HG03565 (cell line): ENCODE measurements around the gene PKHD1.

Source experiments
- ATAC-seq: cut with Tn5 transposase; IDR thresholded peaks from one replicate; pipeline ENCODE4 v1.9.1; 2021; ENCODE audit warnings: mild to moderate bottlenecking, moderate library complexity; ENCODE audit not compliant: unreplicated experiment

The PKHD1 gene

GRCh38 chr6:52046456-52046855 is 41.0 kb downstream of the PKHD1 start:
- ATAC-seq, result no peak

GRCh38 chr6:52045481-52045880 is 41.9 kb downstream of the PKHD1 start:
- ATAC-seq, result no peak

- ATAC-seq, result no peak
Measured at GRCh38 chr6:52045033-52045432, 42.4 kb downstream of the PKHD1 start.

GRCh38 chr6:52042141-52042885 is 45.1 kb downstream of the PKHD1 start:
- ATAC-seq, result no peak

GRCh38 chr6:52041134-52041533 is 46.3 kb downstream of the PKHD1 start:
- no peak for ATAC-seq

GRCh38 chr6:52027699-52028098 is 59.7 kb downstream of the PKHD1 start:
- no peak for ATAC-seq

- ATAC-seq, result no peak
Measured at GRCh38 chr6:52024451-52025068, 62.9 kb downstream of the PKHD1 start.

DNA sequence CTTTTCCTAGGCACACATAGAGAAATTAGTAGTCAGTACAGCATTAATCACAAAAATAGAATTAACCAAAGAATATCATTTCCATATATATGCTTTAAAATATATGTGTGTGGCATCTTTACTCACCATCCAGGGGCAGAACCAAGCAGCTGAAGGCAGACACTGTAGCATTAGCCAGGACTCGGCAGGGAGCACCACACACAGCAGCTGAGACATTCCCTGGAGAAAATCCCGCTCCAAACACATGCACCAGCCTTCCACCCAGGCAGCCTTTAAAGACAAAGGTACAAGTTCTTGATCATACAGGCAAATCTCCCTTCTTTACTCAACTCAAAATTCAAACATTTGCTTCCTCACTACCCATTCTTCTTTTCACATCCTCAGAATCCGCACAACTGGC is 64.7 kb downstream of the PKHD1 start:
- ATAC-seq, result no peak

GRCh38 chr6:52020945-52021570 is 66.4 kb downstream of the PKHD1 start:
- no peak for ATAC-seq

GRCh38 chr6:52019881-52020280 is 67.5 kb downstream of the PKHD1 start:
- no peak for ATAC-seq

DNA sequence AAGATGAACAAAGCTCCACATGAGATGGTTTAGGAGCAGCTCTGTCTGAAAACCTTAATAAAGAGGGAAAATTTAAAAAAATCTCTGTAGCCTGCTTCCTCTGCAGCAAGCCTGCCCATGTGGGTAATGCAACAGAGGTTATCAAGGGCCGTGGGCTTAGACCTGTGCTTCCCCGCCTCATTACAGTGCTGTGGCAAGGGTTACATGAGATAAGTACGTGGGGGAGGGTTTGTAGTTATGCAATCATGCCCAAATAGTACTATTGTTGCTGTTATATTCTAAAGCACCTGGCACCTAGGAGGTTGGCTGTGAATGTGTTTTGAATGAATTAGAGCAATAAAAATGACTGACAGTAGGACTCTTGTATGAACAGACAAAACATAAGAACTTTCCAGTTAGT is 68.3 kb downstream of the PKHD1 start:
- no peak for ATAC-seq

GRCh38 chr6:52016915-52017748 is 70.3 kb downstream of the PKHD1 start:
- peak; percentile 53 for ATAC-seq

DNA sequence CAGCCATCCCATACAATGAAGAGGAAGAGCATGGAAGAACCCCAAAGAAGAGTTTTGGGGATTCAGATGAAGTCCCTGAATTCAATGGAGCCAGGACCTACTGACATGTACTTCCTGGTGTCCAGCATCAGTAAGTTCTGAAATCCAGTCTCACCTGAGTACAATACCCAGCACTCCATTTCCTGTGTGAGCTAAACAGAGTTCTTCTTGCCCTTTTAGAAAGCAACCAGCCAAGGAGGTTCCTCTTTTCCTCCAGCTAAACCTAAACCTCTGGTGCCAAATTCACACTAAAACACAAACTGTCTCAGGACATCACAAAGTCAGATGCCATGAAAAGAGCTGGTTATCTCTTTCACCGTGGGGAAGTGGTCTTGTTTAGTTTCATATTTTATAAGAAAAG is 71.5 kb downstream of the PKHD1 start:
- no peak for ATAC-seq

DNA sequence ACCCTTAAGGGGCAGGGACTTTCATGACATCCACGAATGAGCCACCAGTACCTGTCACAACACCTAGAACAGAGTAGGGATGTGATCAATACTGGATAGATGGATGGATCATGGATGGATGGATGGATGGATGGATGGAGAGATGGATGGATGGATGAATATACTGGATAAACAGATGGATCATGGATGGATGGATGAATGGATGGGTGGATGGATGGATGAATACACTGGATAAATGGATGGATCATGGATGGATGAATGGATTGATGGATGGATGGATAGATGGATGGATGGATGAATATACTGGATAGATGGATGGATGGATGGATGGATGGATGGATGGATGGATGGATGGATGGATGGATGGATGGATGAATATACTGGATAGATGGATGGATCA is 73.0 kb downstream of the PKHD1 start:
- no peak for ATAC-seq

DNA sequence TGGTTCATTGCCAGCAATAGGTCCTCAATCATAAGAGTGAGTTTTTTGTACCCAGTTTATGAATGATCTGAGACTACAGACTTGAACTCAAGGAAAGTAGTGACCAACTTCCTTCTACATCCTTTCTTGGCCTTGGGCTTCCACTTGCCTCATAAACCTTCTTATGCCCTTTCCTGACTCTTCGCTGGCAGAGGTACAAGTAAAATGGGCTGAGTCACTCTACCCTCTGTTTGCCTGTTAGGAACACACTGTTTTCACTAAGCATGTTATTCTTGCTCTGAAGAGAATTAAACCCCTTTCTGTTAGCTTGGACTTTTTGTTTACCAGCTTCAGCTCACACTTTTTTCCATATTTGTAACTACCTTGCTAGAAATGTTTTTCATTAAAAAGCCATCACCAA is 74.4 kb downstream of the PKHD1 start:
- ATAC-seq, result no peak

DNA sequence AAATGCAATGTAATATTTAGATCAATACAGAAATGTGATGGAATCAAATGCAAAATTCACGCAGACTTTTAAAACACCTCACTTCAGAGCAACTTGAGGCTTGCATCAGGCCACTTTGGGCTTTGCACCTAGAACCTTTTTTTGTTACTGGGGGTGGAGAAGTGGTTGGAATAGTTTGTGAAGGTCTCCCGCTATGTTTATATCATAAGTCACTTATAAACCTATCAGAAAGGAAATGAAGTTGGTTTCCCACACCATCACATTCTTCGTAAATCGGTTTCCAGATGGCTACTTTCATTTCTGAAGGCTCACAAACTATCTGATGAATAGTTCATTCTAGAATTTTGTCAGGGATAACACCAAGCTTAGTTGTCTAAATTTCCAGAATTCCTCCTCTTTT is 74.8 kb downstream of the PKHD1 start:
- ATAC-seq, result no peak

GRCh38 chr6:52010806-52011205 is 76.6 kb downstream of the PKHD1 start:
- ATAC-seq, result no peak

- no peak for ATAC-seq
Measured at GRCh38 chr6:52010145-52010544, 77.3 kb downstream of the PKHD1 start.

DNA sequence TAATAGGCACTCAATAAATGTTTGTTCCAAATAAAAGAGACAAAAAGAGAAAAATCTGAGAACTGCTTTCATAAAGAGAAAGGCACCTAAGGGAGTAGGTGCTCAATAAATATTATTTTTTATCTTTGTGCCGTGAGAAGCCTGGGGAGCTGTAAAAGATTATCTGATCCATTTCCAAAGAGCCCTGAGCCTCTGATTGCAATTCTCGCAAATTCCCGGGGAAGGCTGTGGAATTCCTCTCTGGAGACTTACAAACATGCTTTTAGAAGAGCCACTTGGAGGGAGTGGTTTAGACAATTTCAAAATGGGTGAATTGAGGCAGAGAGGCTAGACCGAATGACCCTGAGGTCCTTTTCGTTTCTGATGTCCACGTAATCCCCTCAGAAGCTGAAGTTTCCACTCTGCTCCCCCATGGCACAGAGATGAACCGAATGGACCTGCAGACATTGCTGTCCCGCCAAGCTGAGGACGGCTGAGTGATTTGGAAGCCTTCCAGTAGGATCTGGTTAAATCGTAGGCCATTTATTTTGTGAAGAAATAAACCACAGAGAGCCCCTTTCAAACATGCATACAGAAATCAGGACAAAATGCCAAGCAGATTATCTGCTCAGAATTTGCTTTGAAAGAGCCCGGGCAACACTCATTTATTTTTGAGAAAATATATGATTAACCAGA is 77.8 kb downstream of the PKHD1 start:
- no peak for ATAC-seq

GRCh38 chr6:52000064-52000463 is 87.3 kb downstream of the PKHD1 start:
- ATAC-seq, result no peak
